ENCODE data around the gene RSAD2. TPM values are rescaled to one million over a fixed set of nuclear protein-coding genes. Genes with fewer than 3 reads are reported as not detected.
A peak's percentile ranks its signal among the peaks of the same experiment; 100 is the strongest.

RSAD2 gene
- polyA plus RNA-seq, 4 donors, result 0.81 to 3.7 (median 1.8) TPM

GRCh38 chr2:6866275-6866671, 11.3 kb upstream of the RSAD2 start:
- WGBS, 3 donors, result 2 to 8% (median 3%) methylated on average over 9 of the region's 9 CpGs
- Histone ChIP-seq H3K27ac (ENCODE audit: low read depth in 1 of 3, low read length in 2 of 3) (peak overlapping the region; percentile 75 to 90 (median 87)), H3K36me3 (ENCODE audit: control insufficient read depth in 3 of 3, insufficient read depth in 2 of 3, low read depth in 1 of 3, low read length in 3 of 3) (peaks cover 0 to 15% (median 3%) of the 10 kb centered on the region in 3 donors), H3K4me3 (ENCODE audit: low read depth in 1 of 3, low read length in 3 of 3) (peak overlapping the region; percentile 68 to 78 (median 78)), H3K9me3 (ENCODE audit: control insufficient read depth in 2 of 2, insufficient read depth in 1 of 2, low read depth in 1 of 2, low read length in 1 of 2) (no peaks in the 10 kb centered on the region), H3K27me3 (ENCODE audit: control insufficient read depth in 3 of 3, insufficient read depth in 3 of 3, low read length in 3 of 3) (no peaks in the 10 kb centered on the region), H3K4me1 (ENCODE audit: control insufficient read depth in 3 of 3, insufficient read depth in 2 of 3, low read depth in 1 of 3, low read length in 2 of 3) (peaks cover 2 to 6% (median 3%) of the 10 kb centered on the region in 3 donors)
- no peak for FAIRE-seq
- DNase-seq, result peak; percentile 76 to 83

DNA sequence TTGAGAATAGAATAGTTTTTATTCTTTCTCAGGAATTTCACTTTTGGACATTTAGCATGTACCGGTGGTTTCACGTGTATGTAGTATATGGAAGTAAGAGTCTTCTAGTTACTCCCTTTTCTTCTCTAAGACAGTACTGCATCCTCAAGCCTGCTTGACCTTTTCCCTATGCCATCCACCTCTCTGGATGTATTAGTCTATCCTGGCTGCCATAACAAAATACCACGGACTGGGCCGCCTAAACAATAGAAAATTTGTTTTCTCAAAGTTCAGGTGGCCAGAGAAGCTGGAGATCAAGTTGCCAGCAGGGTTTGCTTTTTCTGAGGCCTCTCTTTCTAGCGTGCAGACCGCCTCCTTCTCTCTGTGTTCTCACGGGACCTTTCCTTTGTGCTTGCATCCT, 10.6 kb upstream of the RSAD2 start:
- no peak for FAIRE-seq
- Histone ChIP-seq H3K9me3 (ENCODE audit: control insufficient read depth in 2 of 2, insufficient read depth in 1 of 2, low read depth in 1 of 2, low read length in 1 of 2) (no peaks in the 10 kb centered on the region), H3K4me3 (ENCODE audit: low read depth in 1 of 3, low read length in 3 of 3) (no peak overlapping the region), H3K27ac (ENCODE audit: low read depth in 1 of 3, low read length in 2 of 3) (no peak overlapping the region), H3K4me1 (ENCODE audit: control insufficient read depth in 3 of 3, insufficient read depth in 2 of 3, low read depth in 1 of 3, low read length in 2 of 3) (peaks cover 2 to 6% (median 3%) of the 10 kb centered on the region in 3 donors), H3K27me3 (ENCODE audit: control insufficient read depth in 3 of 3, insufficient read depth in 3 of 3, low read length in 3 of 3) (no peaks in the 10 kb centered on the region), H3K36me3 (ENCODE audit: control insufficient read depth in 3 of 3, insufficient read depth in 2 of 3, low read depth in 1 of 3, low read length in 3 of 3) (peaks cover 0 to 9% (median 0%) of the 10 kb centered on the region in 3 donors)
- DNase-seq, result no peak
- 73 to 89% (median 86%) methylated on average over 7 of the region's 7 CpGs for WGBS, 3 donors

GRCh38 chr2:6872394-6872793, 5.2 kb upstream of the RSAD2 start:
- no peak overlapping the region for H3K4me3 ChIP-seq (ENCODE audit: low read depth in 1 of 3, low read length in 3 of 3)
- no peak overlapping the region for H3K27ac ChIP-seq (ENCODE audit: low read depth in 1 of 3, low read length in 2 of 3)
- DNase-seq (no peak), FAIRE-seq (no peak)
- no peaks in the 10 kb centered on the region for H3K36me3 ChIP-seq (ENCODE audit: control insufficient read depth in 3 of 3, insufficient read depth in 2 of 3, low read depth in 1 of 3, low read length in 3 of 3)
- WGBS, 3 donors, result 84 to 86% (median 84%) methylated on average over 2 of the region's 2 CpGs
- peaks cover 0 to 4% of the 10 kb centered on the region in 2 donors for H3K9me3 ChIP-seq (ENCODE audit: control insufficient read depth in 2 of 2, insufficient read depth in 1 of 2, low read depth in 1 of 2, low read length in 1 of 2)
- no peaks in the 10 kb centered on the region for H3K27me3 ChIP-seq (ENCODE audit: control insufficient read depth in 3 of 3, insufficient read depth in 3 of 3, low read length in 3 of 3)
- H3K4me1 ChIP-seq (ENCODE audit: control insufficient read depth in 3 of 3, insufficient read depth in 2 of 3, low read depth in 1 of 3, low read length in 2 of 3), result peaks cover 0 to 2% (median 0%) of the 10 kb centered on the region in 3 donors

- peaks cover 0 to 4% of the 10 kb centered on the region in 2 donors for H3K9me3 ChIP-seq (ENCODE audit: control insufficient read depth in 2 of 2, insufficient read depth in 1 of 2, low read depth in 1 of 2, low read length in 1 of 2)
- no peak for FAIRE-seq
Observed at GRCh38 chr2:6874032-6874431, 3.5 kb upstream of the RSAD2 start.

GRCh38 chr2:6876309-6876708, 1.3 kb upstream of the RSAD2 start:
- FAIRE-seq (no peak), DNase-seq (no peak)
- H3K27ac ChIP-seq (ENCODE audit: low read depth in 1 of 3, low read length in 2 of 3), result no peak overlapping the region
- H3K4me3 ChIP-seq (ENCODE audit: low read depth in 1 of 3, low read length in 3 of 3), result no peak overlapping the region
- 60 to 82% (median 74%) methylated on average over 1 of the region's 1 CpG for WGBS, 3 donors
- peaks cover 0 to 4% of the 10 kb centered on the region in 2 donors for H3K9me3 ChIP-seq (ENCODE audit: control insufficient read depth in 2 of 2, insufficient read depth in 1 of 2, low read depth in 1 of 2, low read length in 1 of 2)
- no peaks in the 10 kb centered on the region for H3K36me3 ChIP-seq (ENCODE audit: control insufficient read depth in 3 of 3, insufficient read depth in 2 of 3, low read depth in 1 of 3, low read length in 3 of 3)
- H3K4me1 ChIP-seq (ENCODE audit: control insufficient read depth in 3 of 3, insufficient read depth in 2 of 3, low read depth in 1 of 3, low read length in 2 of 3), result peaks cover 0 to 8% (median 6%) of the 10 kb centered on the region in 3 donors
- H3K27me3 ChIP-seq (ENCODE audit: control insufficient read depth in 3 of 3, insufficient read depth in 3 of 3, low read length in 3 of 3), result no peaks in the 10 kb centered on the region

More at GRCh38 chr2:6874032-6874431, 3.5 kb upstream of the RSAD2 start:
- H3K36me3 ChIP-seq (ENCODE audit: control insufficient read depth in 3 of 3, insufficient read depth in 2 of 3, low read depth in 1 of 3, low read length in 3 of 3), result no peaks in the 10 kb centered on the region
- no peak for DNase-seq
- H3K27me3 ChIP-seq (ENCODE audit: control insufficient read depth in 3 of 3, insufficient read depth in 3 of 3, low read length in 3 of 3), result no peaks in the 10 kb centered on the region
- no peak overlapping the region for H3K27ac ChIP-seq (ENCODE audit: low read depth in 1 of 3, low read length in 2 of 3)
- H3K4me1 ChIP-seq (ENCODE audit: control insufficient read depth in 3 of 3, insufficient read depth in 2 of 3, low read depth in 1 of 3, low read length in 2 of 3), result peaks cover 0 to 8% (median 6%) of the 10 kb centered on the region in 3 donors
- no peak overlapping the region for H3K4me3 ChIP-seq (ENCODE audit: low read depth in 1 of 3, low read length in 3 of 3)
- WGBS, 3 donors, result 98 to 100% (median 100%) methylated on average over 3 of the region's 3 CpGs

DNA sequence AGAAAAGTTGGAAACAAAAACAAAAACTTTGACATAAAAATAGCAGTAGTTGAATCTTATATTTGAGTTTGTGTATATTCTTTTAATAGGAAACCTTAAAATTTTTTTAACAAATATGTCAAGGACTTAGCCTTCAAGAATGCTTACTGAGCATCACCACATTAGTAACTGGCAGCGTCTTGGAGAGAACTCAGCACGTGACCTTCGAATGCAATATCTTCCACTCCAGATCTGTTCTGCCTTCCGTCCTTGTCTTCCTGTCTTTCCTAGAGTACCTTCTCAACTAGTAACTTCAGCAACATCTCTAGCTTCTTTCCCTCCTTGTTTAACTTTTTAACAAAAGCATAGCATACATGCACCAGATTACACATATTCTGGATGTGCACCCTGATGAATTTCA, 972 bp downstream of the RSAD2 start:
- WGBS, 3 donors, result 78 to 96% (median 83%) methylated on average over 4 of the region's 4 CpGs
- DNase-seq (no peak), FAIRE-seq (no peak)
- Histone ChIP-seq H3K9me3 (ENCODE audit: control insufficient read depth in 2 of 2, insufficient read depth in 1 of 2, low read depth in 1 of 2, low read length in 1 of 2) (peaks cover 0 to 4% of the 10 kb centered on the region in 2 donors), H3K36me3 (ENCODE audit: control insufficient read depth in 3 of 3, insufficient read depth in 2 of 3, low read depth in 1 of 3, low read length in 3 of 3) (no peaks in the 10 kb centered on the region), H3K4me3 (ENCODE audit: low read depth in 1 of 3, low read length in 3 of 3) (no peak overlapping the region), H3K27ac (ENCODE audit: low read depth in 1 of 3, low read length in 2 of 3) (no peak overlapping the region), H3K4me1 (ENCODE audit: control insufficient read depth in 3 of 3, insufficient read depth in 2 of 3, low read depth in 1 of 3, low read length in 2 of 3) (peaks cover 0 to 8% (median 6%) of the 10 kb centered on the region in 3 donors), H3K27me3 (ENCODE audit: control insufficient read depth in 3 of 3, insufficient read depth in 3 of 3, low read length in 3 of 3) (no peaks in the 10 kb centered on the region)

GRCh38 chr2:6879011-6879410, 1.4 kb downstream of the RSAD2 start:
- no peak overlapping the region for H3K4me3 ChIP-seq (ENCODE audit: low read depth in 1 of 3, low read length in 3 of 3)
- no peaks in the 10 kb centered on the region for H3K36me3 ChIP-seq (ENCODE audit: control insufficient read depth in 3 of 3, insufficient read depth in 2 of 3, low read depth in 1 of 3, low read length in 3 of 3)
- no peak for DNase-seq
- H3K27ac ChIP-seq (ENCODE audit: low read depth in 1 of 3, low read length in 2 of 3), result no peak overlapping the region
- peaks cover 0 to 8% (median 6%) of the 10 kb centered on the region in 3 donors for H3K4me1 ChIP-seq (ENCODE audit: control insufficient read depth in 3 of 3, insufficient read depth in 2 of 3, low read depth in 1 of 3, low read length in 2 of 3)
- no peaks in the 10 kb centered on the region for H3K27me3 ChIP-seq (ENCODE audit: control insufficient read depth in 3 of 3, insufficient read depth in 3 of 3, low read length in 3 of 3)
- peaks cover 0 to 1% of the 10 kb centered on the region in 2 donors for H3K9me3 ChIP-seq (ENCODE audit: control insufficient read depth in 2 of 2, insufficient read depth in 1 of 2, low read depth in 1 of 2, low read length in 1 of 2)
- no peak for FAIRE-seq
- 74 to 86% (median 85%) methylated on average over 2 of the region's 2 CpGs for WGBS, 3 donors

DNA sequence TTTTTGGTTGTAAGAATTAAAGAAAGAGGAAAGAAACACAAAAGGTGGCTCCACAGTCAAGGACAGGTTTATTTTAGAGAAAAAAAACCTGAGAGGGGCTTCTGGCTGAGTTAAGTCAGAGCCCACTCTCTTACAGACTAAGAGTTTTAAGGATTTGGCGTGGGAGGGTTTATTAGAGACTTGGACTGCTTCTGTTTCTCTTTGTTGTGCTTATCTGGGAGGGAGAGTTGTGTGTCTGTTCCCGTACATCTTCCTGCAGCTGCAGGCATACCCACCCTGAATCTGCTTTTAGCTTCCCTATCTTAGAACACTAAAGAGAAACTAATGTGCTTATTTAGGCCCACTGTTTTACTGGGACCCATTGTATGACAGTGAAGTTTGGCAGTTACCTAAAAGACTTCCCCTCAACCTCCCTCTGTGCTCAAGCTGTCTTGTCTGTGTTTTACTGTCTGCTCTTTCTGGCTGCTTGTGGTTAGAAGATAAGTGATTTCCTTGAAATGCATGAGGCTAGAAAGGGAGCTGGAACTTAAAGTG, 2.7 kb downstream of the RSAD2 start:
- H3K27me3 ChIP-seq (ENCODE audit: control insufficient read depth in 3 of 3, insufficient read depth in 3 of 3, low read length in 3 of 3), result no peaks in the 10 kb centered on the region
- H3K4me3 ChIP-seq (ENCODE audit: low read depth in 1 of 3, low read length in 3 of 3), result no peak overlapping the region
- H3K9me3 ChIP-seq (ENCODE audit: control insufficient read depth in 2 of 2, insufficient read depth in 1 of 2, low read depth in 1 of 2, low read length in 1 of 2), result no peaks in the 10 kb centered on the region
- FAIRE-seq (no peak), DNase-seq (peak in 1 of 2 donors; percentile 57)
- 73 to 81% (median 77%) methylated on average over 2 of the region's 2 CpGs for WGBS, 3 donors
- no peaks in the 10 kb centered on the region for H3K36me3 ChIP-seq (ENCODE audit: control insufficient read depth in 3 of 3, insufficient read depth in 2 of 3, low read depth in 1 of 3, low read length in 3 of 3)
- peak overlapping the region in 1 of 3 donors; percentile 74 for H3K27ac ChIP-seq (ENCODE audit: low read depth in 1 of 3, low read length in 2 of 3)
- peaks cover 0 to 8% (median 6%) of the 10 kb centered on the region in 3 donors for H3K4me1 ChIP-seq (ENCODE audit: control insufficient read depth in 3 of 3, insufficient read depth in 2 of 3, low read depth in 1 of 3, low read length in 2 of 3)

GRCh38 chr2:6881046-6881445, 3.5 kb downstream of the RSAD2 start:
- DNase-seq, result no peak
- 66 to 91% (median 78%) methylated on average over 1 of the region's 1 CpG for WGBS, 3 donors
- Histone ChIP-seq H3K9me3 (ENCODE audit: control insufficient read depth in 2 of 2, insufficient read depth in 1 of 2, low read depth in 1 of 2, low read length in 1 of 2) (no peaks in the 10 kb centered on the region), H3K27ac (ENCODE audit: low read depth in 1 of 3, low read length in 2 of 3) (no peak overlapping the region), H3K4me1 (ENCODE audit: control insufficient read depth in 3 of 3, insufficient read depth in 2 of 3, low read depth in 1 of 3, low read length in 2 of 3) (peaks cover 0 to 8% (median 6%) of the 10 kb centered on the region in 3 donors), H3K4me3 (ENCODE audit: low read depth in 1 of 3, low read length in 3 of 3) (no peak overlapping the region), H3K36me3 (ENCODE audit: control insufficient read depth in 3 of 3, insufficient read depth in 2 of 3, low read depth in 1 of 3, low read length in 3 of 3) (no peaks in the 10 kb centered on the region), H3K27me3 (ENCODE audit: control insufficient read depth in 3 of 3, insufficient read depth in 3 of 3, low read length in 3 of 3) (no peaks in the 10 kb centered on the region)
- FAIRE-seq, result no peak

Data from small intestine (tissue), 7 donors.